ENCODE measurements around the gene EFCAB11.
"Not testable (repeated sequence)": the region's sequence is repeated elsewhere in the genome, so short reads cannot be mapped to it uniquely, and the experiment has no call there.

EFCAB11 gene

GRCh38 chr14:89891055-89891454 lies 63.5 kb downstream of the EFCAB11 start:
- no peak overlapping the region for H3K4me3 ChIP-seq (ENCODE audit: low read length)
- no peak for TF ChIP-seq ZNF274 (IDR thresholded peaks at IDR 0.05; ENCODE audit: low read depth, low read length)

GRCh38 chr14:89890589-89890988 lies 63.9 kb downstream of the EFCAB11 start:
- no peak for TF ChIP-seq ZNF274 (IDR thresholded peaks at IDR 0.05; ENCODE audit: low read depth, low read length)
- H3K4me3 ChIP-seq (ENCODE audit: low read length): no peak overlapping the region

GRCh38 chr14:89889626-89890025 lies 64.9 kb downstream of the EFCAB11 start:
- H3K4me3 ChIP-seq (ENCODE audit: low read length): no peak overlapping the region
- TF ChIP-seq ZNF274 (IDR thresholded peaks at IDR 0.05; ENCODE audit: low read depth, low read length): no peak

GRCh38 chr14:89884761-89885160 lies 69.8 kb downstream of the EFCAB11 start:
- no peak for TF ChIP-seq ZNF274 (IDR thresholded peaks at IDR 0.05; ENCODE audit: low read depth, low read length)
- H3K4me3 ChIP-seq (ENCODE audit: low read length): no peak overlapping the region

GRCh38 chr14:89881839-89882238 lies 72.7 kb downstream of the EFCAB11 start:
- TF ChIP-seq ZNF274 (IDR thresholded peaks at IDR 0.05; ENCODE audit: low read depth, low read length): no peak
- no peak overlapping the region for H3K4me3 ChIP-seq (ENCODE audit: low read length)

GRCh38 chr14:89874091-89874490 lies 80.4 kb downstream of the EFCAB11 start:
- not testable (repeated sequence) for H3K4me3 ChIP-seq (ENCODE audit: low read length)

GRCh38 chr14:89870316-89870715 lies 84.2 kb downstream of the EFCAB11 start:
- H3K4me3 ChIP-seq (ENCODE audit: low read length): no peak overlapping the region
- no peak for TF ChIP-seq ZNF274 (IDR thresholded peaks at IDR 0.05; ENCODE audit: low read depth, low read length)

GRCh38 chr14:89869606-89870005 lies 84.9 kb downstream of the EFCAB11 start:
- no peak overlapping the region for H3K4me3 ChIP-seq (ENCODE audit: low read length)
- no peak for TF ChIP-seq ZNF274 (IDR thresholded peaks at IDR 0.05; ENCODE audit: low read depth, low read length)

GRCh38 chr14:89866458-89866857 lies 88.1 kb downstream of the EFCAB11 start:
- no peak for TF ChIP-seq ZNF274 (IDR thresholded peaks at IDR 0.05; ENCODE audit: low read depth, low read length)
- no peak overlapping the region for H3K4me3 ChIP-seq (ENCODE audit: low read length)

GRCh38 chr14:89865153-89865552 lies 89.4 kb downstream of the EFCAB11 start:
- TF ChIP-seq ZNF274 (IDR thresholded peaks at IDR 0.05; ENCODE audit: low read depth, low read length): no peak
- no peak overlapping the region for H3K4me3 ChIP-seq (ENCODE audit: low read length)

GRCh38 chr14:89862856-89863255 lies 91.7 kb downstream of the EFCAB11 start:
- H3K4me3 ChIP-seq (ENCODE audit: low read length): no peak overlapping the region
- no peak for TF ChIP-seq ZNF274 (IDR thresholded peaks at IDR 0.05; ENCODE audit: low read depth, low read length)

- no peak for TF ChIP-seq ZNF274 (IDR thresholded peaks at IDR 0.05; ENCODE audit: low read depth, low read length)
Measured at GRCh38 chr14:89861630-89862029, 92.9 kb downstream of the EFCAB11 start.

GRCh38 chr14:89858089-89858488 lies 96.4 kb downstream of the EFCAB11 start:
- H3K4me3 ChIP-seq (ENCODE audit: low read length): no peak overlapping the region
- no peak for TF ChIP-seq ZNF274 (IDR thresholded peaks at IDR 0.05; ENCODE audit: low read depth, low read length)

More at GRCh38 chr14:89861630-89862029, 92.9 kb downstream of the EFCAB11 start:
- no peak overlapping the region for H3K4me3 ChIP-seq (ENCODE audit: low read length)

- TF ChIP-seq ZNF274 (IDR thresholded peaks at IDR 0.05; ENCODE audit: low read depth, low read length): no peak
Measured at GRCh38 chr14:89856871-89857345, 97.6 kb downstream of the EFCAB11 start.

GRCh38 chr14:89855961-89856656 lies 98.4 kb downstream of the EFCAB11 start:
- no peak for TF ChIP-seq ZNF274 (IDR thresholded peaks at IDR 0.05; ENCODE audit: low read depth, low read length)
- H3K4me3 ChIP-seq (ENCODE audit: low read length): no peak overlapping the region

More at GRCh38 chr14:89856871-89857345, 97.6 kb downstream of the EFCAB11 start:
- no peak overlapping the region for H3K4me3 ChIP-seq (ENCODE audit: low read length)
